Heart left ventricle (tissue), 16 donors: Measurements from ENCODE around the gene CARHSP1. TPM values are rescaled to one million over a fixed set of nuclear protein-coding genes. Genes with fewer than 3 reads are reported as not detected.

ENCODE experiments used
- ATAC-seq, 4 donors: fragments of 200-7000 bp; cut with Tn5 transposase; one replicate each; pipeline ENCODE4 v1.9.1; 2020 to 2022; ENCODE audit warnings: moderate library complexity in 4 of 4, mild to moderate bottlenecking in 3 of 4, moderate number of reproducible peaks in 1 of 4
- DNase-seq, 5 donors: peaks; one replicate each; pipeline ENCODE4 v3.0.0-alpha.2; 2020
- H3K27ac ChIP-seq, 12 donors: fragments of 200-600 bp; sonication (generic) in 4 of 12; one replicate each; pipeline versions ENCODE4 v1.5.0 to v1.8.0; 2016 to 2022; ENCODE audit warnings: mild to moderate bottlenecking in 2 of 12
- H3K27me3 ChIP-seq, 9 donors: fragments of 200-600 bp; sonication (generic) in 2 of 9; one replicate each; pipeline versions ENCODE4 v1.5.1 to v1.8.0; 2016 to 2022; ENCODE audit warnings: mild to moderate bottlenecking in 3 of 9
- H3K36me3 ChIP-seq, 9 donors: fragments of 200-600 bp; sonication (generic) in 2 of 9; one replicate each; pipeline versions ENCODE4 v1.5.0 to v1.8.0; 2018 to 2022; ENCODE audit warnings: mild to moderate bottlenecking in 2 of 9
- H3K4me1 ChIP-seq, 12 donors: fragments of 200-600 bp; sonication (generic) in 4 of 12; one replicate each; pipeline versions ENCODE4 v1.5.0 to v1.8.0; 2016 to 2022; ENCODE audit warnings: mild to moderate bottlenecking in 3 of 12
- H3K4me3 ChIP-seq, 12 donors: fragments of 200-600 bp; sonication (generic) in 4 of 12; one replicate each; pipeline versions ENCODE4 v1.5.0 to v1.8.0; 2017 to 2022; ENCODE audit warnings: mild to moderate bottlenecking in 9 of 12, moderate library complexity in 4 of 12
- H3K9me3 ChIP-seq, 12 donors: fragments of 200-600 bp; sonication (generic) in 4 of 12; one replicate each; pipeline versions ENCODE4 v1.5.0 to v1.8.0; 2016 to 2022; ENCODE audit warnings: mild to moderate bottlenecking in 1 of 12
- POLR2A ChIP-seq, 2 donors: fragments of 450-650 bp; IDR thresholded peaks; one replicate each; pipeline ENCODE4 v1.6.1; 2017; ENCODE audit warnings: antibody characterized with exemption in 2 of 2, mild to moderate bottlenecking in 2 of 2, moderate library complexity in 2 of 2
- WGBS, 4 donors: extraction: QIAGEN DNeasy Blood & Tissue Kit in 2 of 4; methylation state at CpG; one replicate each; pipeline versions ENCODE4 v1.1.5 to v1.1.7; 2013 to 2018; 5-methylcytosine and 5-hydroxymethylcytosine counted together
- intact Hi-C, 10 donors: fragments of 100-400 bp; cut with DNase I; formaldehyde crosslinking; loops; one replicate each; pipeline versions ENCODE4 v1.11.1 to v1.14.2; 2022
- polyA plus RNA-seq, 2 donors: library from polyadenylated mRNA; stranded (reverse); fragments of 200-250 nt; gene quantifications; one replicate each; pipeline ENCODE4 v1.2.3, GENCODE V29; 2013
- total RNA-seq, 9 donors: library from RNA; depleted of rRNA in 2 of 9; stranded (reverse); fragments of >200 nt in 2 of 9; fragmentation: NEBNext Ultra II Directional in 3 of 9; extraction: Animal tissue kit (Norgen Biotek cat#: 25700) in 3 of 9; gene quantifications; one replicate each; pipeline versions ENCODE4 v1.1.0 to v1.2.4, GENCODE V29; 2016 to 2023
- TF ChIP-seq, protein P1 (sequence below), 12 donors: fragments of 200-600 bp; sonication (generic) in 4 of 12; IDR thresholded peaks; one replicate each; pipeline versions ENCODE4 v1.5.0 to v1.8.0; 2018 to 2022; ENCODE audit warnings: antibody characterized with exemption in 12 of 12, mild to moderate bottlenecking in 5 of 12
- donor health status: ischemic (EF 13 %, LVEDD 7.1; RV severe dilation, severe dysfunction).
- donor health status: healthy with polysubstance abuse.
- donor health status: DM: no; HTN: yes; CAD: no.
- donor health status: DM: no; HTN: no; CAD: no.
- donor health status: ischemic (EF 25% LVEDD 6.9; RV normal size, moderate dysfunction).
- donor health status: ischemic (EF 25% LVEDD 5.7; RV mildly dilated, moderate dysfunction).
- donor health status: healthy.
- donor health status: DM: yes; HTN: yes; CAD: no.
- donor health status: ischemic (EF 35%, LVEDD 5.7; RV mildly dilated, moderate dysfunction).
- donor health status: nonischemic (EF 11% LVEDD 7.7; RV severe dilation, severe dysfunction).
- donor health status: DM: yes; HTN: yes; CAD: no.
- donor health status: PGD.
- donor health status: ischemic (EF 29% LVEDD 5.4; RV normal size, mild dysfunction).
- donor health status: nonischemic (EF 23%, LVEDD 6.1; RV moderate dilation, normal function).

The CARHSP1 gene
- total and polyA plus RNA-seq, 11 donors = 20.0 to 62.4 (median 33.4) TPM

DNA sequence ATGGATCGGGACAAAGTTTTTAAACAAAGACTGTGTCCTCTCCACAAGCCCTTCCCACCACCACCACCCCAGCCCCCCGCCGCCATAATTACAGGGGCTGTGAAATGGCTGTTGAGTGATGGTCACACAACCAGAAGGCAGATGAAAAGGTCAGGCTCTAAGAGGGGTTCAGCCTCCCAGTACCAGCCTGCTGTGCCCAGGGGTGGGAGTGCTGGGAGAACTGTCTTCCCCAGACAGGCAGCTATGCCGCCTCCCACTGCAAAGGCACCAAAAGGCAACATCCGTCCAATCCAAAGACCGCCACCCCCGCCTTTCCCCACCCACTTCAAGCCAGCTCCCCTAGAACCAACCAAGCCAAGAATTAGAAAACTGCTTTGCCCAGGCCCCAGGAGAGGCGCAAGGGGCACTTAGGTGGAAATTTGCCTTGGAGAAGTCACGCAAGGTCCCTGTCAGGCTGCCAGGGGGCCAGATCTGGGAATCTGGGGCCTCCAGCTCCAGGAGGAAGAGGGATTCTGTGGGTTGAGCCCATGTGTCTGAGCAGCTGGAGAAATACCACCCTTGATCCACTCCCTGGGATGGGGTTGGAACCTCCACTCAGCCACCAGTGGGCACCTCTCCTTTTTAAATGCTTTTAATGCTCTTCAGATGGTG lies 14.4 kb downstream of the CARHSP1 start:
- no peaks in the 10 kb centered on the region for H3K9me3 ChIP-seq
- H3K4me3 ChIP-seq = no peak overlapping the region
- DNase-seq (no peak), ATAC-seq (no peak)
- H3K27ac ChIP-seq = peak overlapping the region in 9 of 12 donors; percentile 24 to 70 (median 54)
- H3K4me1 ChIP-seq = peaks cover 0 to 42% (median 21%) of the 10 kb centered on the region in 12 donors
- H3K27me3 ChIP-seq = no peaks in the 10 kb centered on the region
- intact Hi-C loops = no loop called here
- no peak for TF ChIP-seq POLR2A (IDR thresholded peaks at IDR 0.05)
- TF ChIP-seq, protein P1, sequence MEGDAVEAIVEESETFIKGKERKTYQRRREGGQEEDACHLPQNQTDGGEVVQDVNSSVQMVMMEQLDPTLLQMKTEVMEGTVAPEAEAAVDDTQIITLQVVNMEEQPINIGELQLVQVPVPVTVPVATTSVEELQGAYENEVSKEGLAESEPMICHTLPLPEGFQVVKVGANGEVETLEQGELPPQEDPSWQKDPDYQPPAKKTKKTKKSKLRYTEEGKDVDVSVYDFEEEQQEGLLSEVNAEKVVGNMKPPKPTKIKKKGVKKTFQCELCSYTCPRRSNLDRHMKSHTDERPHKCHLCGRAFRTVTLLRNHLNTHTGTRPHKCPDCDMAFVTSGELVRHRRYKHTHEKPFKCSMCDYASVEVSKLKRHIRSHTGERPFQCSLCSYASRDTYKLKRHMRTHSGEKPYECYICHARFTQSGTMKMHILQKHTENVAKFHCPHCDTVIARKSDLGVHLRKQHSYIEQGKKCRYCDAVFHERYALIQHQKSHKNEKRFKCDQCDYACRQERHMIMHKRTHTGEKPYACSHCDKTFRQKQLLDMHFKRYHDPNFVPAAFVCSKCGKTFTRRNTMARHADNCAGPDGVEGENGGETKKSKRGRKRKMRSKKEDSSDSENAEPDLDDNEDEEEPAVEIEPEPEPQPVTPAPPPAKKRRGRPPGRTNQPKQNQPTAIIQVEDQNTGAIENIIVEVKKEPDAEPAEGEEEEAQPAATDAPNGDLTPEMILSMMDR (IDR thresholded peaks at IDR 0.05) = no peak
- H3K36me3 ChIP-seq = peaks cover 0 to 74% (median 70%) of the 10 kb centered on the region in 9 donors
- 89 to 91% (median 90%) methylated on average over 7 to 9 of the region's 9 CpGs for WGBS, 4 donors

DNA sequence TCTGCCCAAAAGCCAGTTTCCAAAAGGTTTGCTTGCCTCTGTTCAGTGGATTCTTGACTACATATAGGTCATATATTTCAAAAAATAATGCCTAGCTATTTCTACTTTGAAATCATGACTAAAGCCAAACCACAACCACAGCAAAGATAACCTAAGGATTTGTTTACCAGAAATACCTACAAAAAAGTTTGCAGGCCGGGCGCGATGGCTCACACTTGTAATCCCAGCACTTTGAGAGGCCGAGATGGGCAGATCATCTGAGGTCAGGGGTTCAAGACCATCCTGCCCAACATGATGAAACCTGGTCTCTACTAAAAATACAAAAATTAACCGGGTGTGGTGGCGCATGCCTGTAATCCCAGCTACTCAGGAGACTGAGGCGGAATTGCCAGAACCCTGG lies 15.2 kb downstream of the CARHSP1 start:
- TF ChIP-seq POLR2A (IDR thresholded peaks at IDR 0.05) = no peak
- TF ChIP-seq, protein P1 (IDR thresholded peaks at IDR 0.05) = no peak
- WGBS, 4 donors = 91 to 93% (median 92%) methylated on average over 7 of the region's 7 CpGs
- H3K9me3 ChIP-seq = no peaks in the 10 kb centered on the region
- H3K27me3 ChIP-seq = no peaks in the 10 kb centered on the region
- peaks cover 0 to 78% (median 70%) of the 10 kb centered on the region in 9 donors for H3K36me3 ChIP-seq
- no peak for ATAC-seq
- intact Hi-C loops = no loop called here
- H3K4me1 ChIP-seq = peaks cover 0 to 42% (median 24%) of the 10 kb centered on the region in 12 donors
- H3K27ac ChIP-seq = peak overlapping the region in 10 of 12 donors; percentile 38 to 76 (median 60)
- DNase-seq = no peak
- no peak overlapping the region for H3K4me3 ChIP-seq

- no peak overlapping the region for H3K4me3 ChIP-seq
- no peak for DNase-seq
- H3K27me3 ChIP-seq = no peaks in the 10 kb centered on the region
- WGBS, 4 donors = 58 to 76% (median 62%) methylated on average over 7 of the region's 7 CpGs
- H3K4me1 ChIP-seq = peaks cover 0 to 42% (median 24%) of the 10 kb centered on the region in 12 donors
- intact Hi-C loops = no loop called here
- H3K36me3 ChIP-seq = peaks cover 0 to 78% (median 70%) of the 10 kb centered on the region in 9 donors
- H3K9me3 ChIP-seq = no peaks in the 10 kb centered on the region
- H3K27ac ChIP-seq = peak overlapping the region in 11 of 12 donors; percentile 32 to 76 (median 54)
- TF ChIP-seq, protein P1 (IDR thresholded peaks at IDR 0.05) = no peak
- TF ChIP-seq POLR2A (IDR thresholded peaks at IDR 0.05) = no peak
- peak in 2 of 4 donors; percentile 3 to 9 for ATAC-seq
Observed at GRCh38 chr16:8853150-8853549, 15.7 kb downstream of the CARHSP1 start.

GRCh38 chr16:8852534-8852933 lies 16.3 kb downstream of the CARHSP1 start:
- H3K4me1 ChIP-seq = peaks cover 0 to 42% (median 24%) of the 10 kb centered on the region in 12 donors
- ATAC-seq (no peak), DNase-seq (no peak)
- H3K36me3 ChIP-seq = peaks cover 0 to 78% (median 71%) of the 10 kb centered on the region in 9 donors
- no peaks in the 10 kb centered on the region for H3K27me3 ChIP-seq
- peak overlapping the region; percentile 7 to 76 (median 50) for H3K27ac ChIP-seq
- no peak overlapping the region for H3K4me3 ChIP-seq
- TF ChIP-seq, protein P1 (IDR thresholded peaks at IDR 0.05) = no peak
- no peak for TF ChIP-seq POLR2A (IDR thresholded peaks at IDR 0.05)
- H3K9me3 ChIP-seq = no peaks in the 10 kb centered on the region
- WGBS, 4 donors = 71 to 87% (median 73%) methylated on average over 8 of the region's 8 CpGs
- intact Hi-C loops = no loop called here
